HepG2 (cell line): Measurements from ENCODE around the gene SLC41A1.

Experiments
- CTCF ChIP-seq: sonication (generic); formaldehyde crosslinking; IDR thresholded peaks from 2 replicates; pipeline ENCODE4 v1.5.0; 2020; ENCODE audit warnings: mild to moderate bottlenecking, missing genetic modification reagents, moderate library complexity
- E2F1 ChIP-seq: sonication (generic); formaldehyde crosslinking; IDR thresholded peaks from 2 replicates; pipeline ENCODE4 v1.5.0; 2020; ENCODE audit warnings: missing genetic modification reagents
- PHF21A ChIP-seq: sonication (generic); formaldehyde crosslinking; IDR thresholded peaks from 2 replicates; pipeline ENCODE4 v1.5.0; 2020; ENCODE audit warnings: mild to moderate bottlenecking, missing genetic modification reagents
- POLR2AphosphoS5 ChIP-seq: IDR thresholded peaks from 2 replicates; pipeline ENCODE4 v1.6.1; 2012; ENCODE audit warnings: low read depth, low read length
- SALL2 ChIP-seq: sonication (generic); formaldehyde crosslinking; IDR thresholded peaks from 2 replicates; pipeline ENCODE4 v1.8.1; 2023; ENCODE audit warnings: mild to moderate bottlenecking, missing genetic modification reagents, inconsistent platforms
- TCF7 ChIP-seq: sonication (generic); IDR thresholded peaks from 2 replicates; pipeline ENCODE4 v1.6.1; 2016; ENCODE audit warnings: antibody characterized with exemption, low read depth
- ZFP36 ChIP-seq: fragments of 150-350 bp; IDR thresholded peaks from 2 replicates; pipeline ENCODE4 v1.6.1; 2018; ENCODE audit warnings: borderline replicate concordance, low read length, low read depth; ENCODE audit not compliant: partially characterized antibody
- ZFP91 ChIP-seq: sonication (generic); formaldehyde crosslinking; IDR thresholded peaks from 2 replicates; pipeline ENCODE4 v1.9.0; 2022; ENCODE audit warnings: missing genetic modification reagents, mild to moderate bottlenecking, borderline replicate concordance
- ZNF496 ChIP-seq: sonication (generic); formaldehyde crosslinking; IDR thresholded peaks from 2 replicates; pipeline ENCODE4 v1.8.1; 2023; ENCODE audit warnings: mild to moderate bottlenecking, moderate library complexity, missing genetic modification reagents; ENCODE audit not compliant: insufficient replicate concordance
- TF ChIP-seq, protein P1 (sequence below): sonication (generic); formaldehyde crosslinking; IDR thresholded peaks from 2 replicates; pipeline ENCODE4 v1.4.0; 2020; ENCODE audit warnings: missing genetic modification reagents, borderline replicate concordance

DNA sequence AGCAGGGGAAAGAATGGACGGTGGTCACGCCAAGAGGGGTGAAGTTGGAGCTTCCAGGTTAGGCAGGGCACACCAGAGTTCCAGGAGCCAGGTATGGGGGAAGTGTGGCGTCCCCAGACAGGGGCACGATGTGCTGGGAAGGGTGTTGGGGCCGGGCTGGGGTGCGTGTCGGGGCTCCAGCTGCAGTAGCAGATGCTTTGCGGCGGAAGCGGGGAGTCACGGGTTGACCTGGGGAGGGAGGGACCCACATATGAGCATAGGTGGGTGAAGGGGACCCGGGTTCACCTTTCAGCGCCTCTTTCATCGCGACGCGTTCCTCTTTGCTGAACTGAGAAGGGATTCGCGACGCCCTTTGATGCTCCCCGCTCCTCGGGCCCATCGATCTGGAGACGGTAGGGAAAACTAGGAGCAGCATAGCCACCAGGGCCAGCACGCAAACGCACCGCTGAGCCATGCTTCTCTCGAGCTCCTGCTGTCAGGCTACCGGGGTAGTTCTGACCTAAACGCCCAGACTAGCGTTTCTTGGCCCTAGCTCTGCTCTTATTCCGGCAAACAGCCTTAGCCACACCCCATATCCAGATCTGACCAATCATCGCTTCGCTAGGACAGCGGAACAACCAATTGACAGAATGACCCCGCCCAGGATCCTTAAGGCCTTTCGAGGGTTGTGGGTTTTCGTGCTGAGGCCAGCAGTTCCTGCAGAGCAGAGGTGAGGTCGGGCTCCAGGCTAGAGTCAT is 36.8 kb upstream of the SLC41A1 start, which contains the start of gene PM20D1:
- TF ChIP-seq CTCF (CRISPR knock-in tag) (no peak), SALL2 (CRISPR knock-in tag) (no peak), POLR2AphosphoS5 (no peak), TCF7 (no peak), ZNF496 (CRISPR knock-in tag) (no peak), ZFP36 (no peak), PHF21A (no peak), ZFP91 (CRISPR knock-in tag) (no peak), E2F1 (no peak)
- TF ChIP-seq, protein P1, sequence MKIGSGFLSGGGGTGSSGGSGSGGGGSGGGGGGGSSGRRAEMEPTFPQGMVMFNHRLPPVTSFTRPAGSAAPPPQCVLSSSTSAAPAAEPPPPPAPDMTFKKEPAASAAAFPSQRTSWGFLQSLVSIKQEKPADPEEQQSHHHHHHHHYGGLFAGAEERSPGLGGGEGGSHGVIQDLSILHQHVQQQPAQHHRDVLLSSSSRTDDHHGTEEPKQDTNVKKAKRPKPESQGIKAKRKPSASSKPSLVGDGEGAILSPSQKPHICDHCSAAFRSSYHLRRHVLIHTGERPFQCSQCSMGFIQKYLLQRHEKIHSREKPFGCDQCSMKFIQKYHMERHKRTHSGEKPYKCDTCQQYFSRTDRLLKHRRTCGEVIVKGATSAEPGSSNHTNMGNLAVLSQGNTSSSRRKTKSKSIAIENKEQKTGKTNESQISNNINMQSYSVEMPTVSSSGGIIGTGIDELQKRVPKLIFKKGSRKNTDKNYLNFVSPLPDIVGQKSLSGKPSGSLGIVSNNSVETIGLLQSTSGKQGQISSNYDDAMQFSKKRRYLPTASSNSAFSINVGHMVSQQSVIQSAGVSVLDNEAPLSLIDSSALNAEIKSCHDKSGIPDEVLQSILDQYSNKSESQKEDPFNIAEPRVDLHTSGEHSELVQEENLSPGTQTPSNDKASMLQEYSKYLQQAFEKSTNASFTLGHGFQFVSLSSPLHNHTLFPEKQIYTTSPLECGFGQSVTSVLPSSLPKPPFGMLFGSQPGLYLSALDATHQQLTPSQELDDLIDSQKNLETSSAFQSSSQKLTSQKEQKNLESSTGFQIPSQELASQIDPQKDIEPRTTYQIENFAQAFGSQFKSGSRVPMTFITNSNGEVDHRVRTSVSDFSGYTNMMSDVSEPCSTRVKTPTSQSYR (CRISPR knock-in tag): no peak
